GM06990 (cell line): ENCODE measurements around the gene PIBF1.

Source experiments
- DNase-seq: peaks from one replicate; pipeline ENCODE4 v3.0.0-alpha.2; 2011; ENCODE audit not compliant: insufficient read length; ENCODE audit errors: extremely low read depth
- H3K27me3 ChIP-seq: replicated peaks from 2 replicates; pipeline ENCODE4 v1.6.0; 2011; ENCODE audit warnings: low read length; ENCODE audit not compliant: control insufficient read depth, insufficient read depth
- H3K36me3 ChIP-seq: 2 replicates; pipeline ENCODE4 v1.5.1; 2011; ENCODE audit warnings: low read length; ENCODE audit not compliant: control insufficient read depth, insufficient read depth
- H3K4me3 ChIP-seq: replicated peaks from 2 replicates; pipeline ENCODE4 v1.5.1; 2011; ENCODE audit warnings: low read depth, mild to moderate bottlenecking, control low read depth, low read length
- TF ChIP-seq, protein P1 (sequence below): IDR thresholded peaks from 2 replicates; pipeline ENCODE4 v1.5.1; 2011; ENCODE audit warnings: low read length, control low read depth, mild to moderate bottlenecking, inconsistent platforms; ENCODE audit not compliant: insufficient read depth, poor library complexity, severe bottlenecking

Gene PIBF1

DNA sequence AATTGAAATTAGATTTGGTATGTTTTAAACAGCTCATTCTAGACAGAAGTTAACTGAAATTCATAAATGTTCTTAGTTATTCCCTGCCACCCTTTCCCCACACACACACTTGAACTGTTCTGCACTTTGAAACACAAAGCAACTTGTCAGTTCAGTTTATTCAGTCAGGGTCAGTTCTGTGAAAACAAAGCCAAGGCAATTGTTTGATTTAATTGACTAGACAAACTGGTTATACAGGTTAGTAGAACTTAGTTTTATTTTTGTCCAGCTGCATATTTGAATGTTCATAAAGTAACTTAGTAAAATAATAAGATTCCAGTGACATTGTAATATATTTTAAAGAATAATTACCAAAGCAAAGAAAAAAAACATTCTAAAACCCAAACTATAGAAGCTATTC is 178.6 kb downstream of the PIBF1 start:
- TF ChIP-seq, protein P1, sequence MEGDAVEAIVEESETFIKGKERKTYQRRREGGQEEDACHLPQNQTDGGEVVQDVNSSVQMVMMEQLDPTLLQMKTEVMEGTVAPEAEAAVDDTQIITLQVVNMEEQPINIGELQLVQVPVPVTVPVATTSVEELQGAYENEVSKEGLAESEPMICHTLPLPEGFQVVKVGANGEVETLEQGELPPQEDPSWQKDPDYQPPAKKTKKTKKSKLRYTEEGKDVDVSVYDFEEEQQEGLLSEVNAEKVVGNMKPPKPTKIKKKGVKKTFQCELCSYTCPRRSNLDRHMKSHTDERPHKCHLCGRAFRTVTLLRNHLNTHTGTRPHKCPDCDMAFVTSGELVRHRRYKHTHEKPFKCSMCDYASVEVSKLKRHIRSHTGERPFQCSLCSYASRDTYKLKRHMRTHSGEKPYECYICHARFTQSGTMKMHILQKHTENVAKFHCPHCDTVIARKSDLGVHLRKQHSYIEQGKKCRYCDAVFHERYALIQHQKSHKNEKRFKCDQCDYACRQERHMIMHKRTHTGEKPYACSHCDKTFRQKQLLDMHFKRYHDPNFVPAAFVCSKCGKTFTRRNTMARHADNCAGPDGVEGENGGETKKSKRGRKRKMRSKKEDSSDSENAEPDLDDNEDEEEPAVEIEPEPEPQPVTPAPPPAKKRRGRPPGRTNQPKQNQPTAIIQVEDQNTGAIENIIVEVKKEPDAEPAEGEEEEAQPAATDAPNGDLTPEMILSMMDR, result no peak
- Histone ChIP-seq H3K36me3 (no peaks in the 10 kb centered on the region), H3K27me3 (no peaks in the 10 kb centered on the region), H3K4me3 (no peak overlapping the region)
- no peak for DNase-seq

- H3K36me3 ChIP-seq, result no peaks in the 10 kb centered on the region
- peak; percentile 10 for DNase-seq
- TF ChIP-seq, protein P1, result no peak
Observed at GRCh38 chr13:72963762-72964161, 181.8 kb downstream of the PIBF1 start.

DNA sequence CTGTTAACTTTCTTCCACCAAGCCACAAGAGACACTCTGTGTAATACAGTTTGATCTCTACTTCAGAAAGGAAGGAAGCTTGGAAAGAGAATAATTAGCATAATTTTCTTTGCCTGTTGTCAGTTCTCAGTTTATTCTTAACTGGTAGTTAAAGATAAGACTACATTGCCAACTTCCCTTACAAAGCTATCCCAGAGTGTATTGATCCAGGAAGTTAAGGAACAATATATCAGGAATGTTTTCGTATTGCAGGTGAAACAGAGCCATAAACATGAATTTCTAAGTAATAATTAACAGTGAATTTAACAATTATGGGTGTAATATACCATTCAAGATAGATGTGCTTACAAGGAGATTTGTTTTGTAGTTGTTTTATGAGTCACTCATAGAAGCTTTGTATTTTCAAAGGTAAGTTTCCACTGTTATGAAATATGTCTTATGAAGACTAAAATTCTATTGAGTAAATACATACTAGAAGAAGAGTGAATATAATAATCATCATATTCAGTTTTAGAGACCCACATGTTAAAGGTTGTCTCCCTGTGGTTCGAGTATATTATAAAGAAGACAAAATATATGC is 188.5 kb downstream of the PIBF1 start:
- no peak for DNase-seq
- Histone ChIP-seq H3K36me3 (no peaks in the 10 kb centered on the region), H3K4me3 (no peak overlapping the region), H3K27me3 (no peaks in the 10 kb centered on the region)
- TF ChIP-seq, protein P1, result no peak

More at GRCh38 chr13:72963762-72964161, 181.8 kb downstream of the PIBF1 start:
- no peak overlapping the region for H3K4me3 ChIP-seq
- H3K27me3 ChIP-seq, result no peaks in the 10 kb centered on the region

- TF ChIP-seq, protein P1, result no peak
- Histone ChIP-seq H3K27me3 (no peaks in the 10 kb centered on the region), H3K4me3 (no peak overlapping the region), H3K36me3 (no peaks in the 10 kb centered on the region; the same call in 1 of the 2 replicates)
- DNase-seq, result no peak
Observed at GRCh38 chr13:72970956-72971355, 189.0 kb downstream of the PIBF1 start.

- H3K27me3 ChIP-seq, result no peaks in the 10 kb centered on the region
- no peak for DNase-seq
- TF ChIP-seq, protein P1, result no peak
Observed at GRCh38 chr13:72973234-72973633, 191.3 kb downstream of the PIBF1 start.

More at GRCh38 chr13:72973234-72973633, 191.3 kb downstream of the PIBF1 start:
- Histone ChIP-seq H3K36me3 (no peaks in the 10 kb centered on the region; the same call in 1 of the 2 replicates), H3K4me3 (no peak overlapping the region)
